NCI-H1930 (cell line): ENCODE measurements around the gene PRAME.

Source experiments
- DNase-seq, 2 experiments: peaks; one replicate each; lab custom pipeline; 2025; lab: John Stamatoyannopoulos, UW

Gene PRAME

GRCh38 chr22:22579869-22580604 is 21.0 kb upstream of the PRAME start:
- no peak for DNase-seq

GRCh38 chr22:22578702-22579424 is 19.8 kb upstream of the PRAME start:
- DNase-seq, result no peak

GRCh38 chr22:22576989-22577427 is 17.9 kb upstream of the PRAME start:
- no peak for DNase-seq

GRCh38 chr22:22576244-22576988 is 17.4 kb upstream of the PRAME start:
- DNase-seq, result peak; percentile 20 to 55

GRCh38 chr22:22574361-22574760 is 15.3 kb upstream of the PRAME start:
- no peak for DNase-seq

- no peak for DNase-seq
These were observed 14.2 kb upstream of the PRAME start for GRCh38 chr22:22573047-22573889.

- DNase-seq, result no peak
These were observed 12.8 kb upstream of the PRAME start for GRCh38 chr22:22571862-22572261.

- DNase-seq, result no peak
These were observed 12.4 kb upstream of the PRAME start for GRCh38 chr22:22571429-22571828.

- DNase-seq, result no peak
These were observed 10.2 kb upstream of the PRAME start for GRCh38 chr22:22569218-22569617.

GRCh38 chr22:22565981-22566380 is 6.9 kb upstream of the PRAME start:
- DNase-seq, result no peak

- DNase-seq, result no peak
These were observed 744 bp downstream of the PRAME start for GRCh38 chr22:22558071-22558971.

- DNase-seq, result no peak
These were observed 1.8 kb downstream of the PRAME start for GRCh38 chr22:22556995-22557925.

GRCh38 chr22:22556578-22556977 is 2.5 kb downstream of the PRAME start:
- DNase-seq, result no peak

GRCh38 chr22:22555596-22555995 is 3.5 kb downstream of the PRAME start:
- no peak for DNase-seq

- no peak for DNase-seq
These were observed 4.3 kb downstream of the PRAME start for GRCh38 chr22:22554587-22555284.

GRCh38 chr22:22553735-22554586 is 5.1 kb downstream of the PRAME start:
- no peak for DNase-seq

GRCh38 chr22:22553141-22553540 is 5.9 kb downstream of the PRAME start:
- no peak for DNase-seq

GRCh38 chr22:22552630-22553029 is 6.4 kb downstream of the PRAME start:
- no peak for DNase-seq
